Calu3 (cell line): ENCODE measurements around the gene MALRD1. TPM values are rescaled to one million over a fixed set of nuclear protein-coding genes. Genes with fewer than 3 reads are reported as not detected.

Experiments
- BruUV-seq: library from RNA; stranded (reverse); fragments of 400-500 nt; replicated peaks from 2 replicates; lab custom pipeline; 2021; lab: Mats Ljungman, UMichigan
- CTCF ChIA-PET: fragments of 300-600 bp; sonication (Branson Sonifier 250); formaldehyde crosslinking; loops from one replicate; lab custom pipeline; 2022; ENCODE audit warnings: antibody characterized with exemption; lab: Charles Lee
- DNase-seq: peaks from one replicate; pipeline ENCODE4 v3.0.0; 2022
- H3K27ac Mint-ChIP-seq: one replicate; pipeline ENCODE4 v1.8.0; 2022; ENCODE audit warnings: mixed read lengths; ENCODE audit not compliant: unreplicated experiment
- H3K27me3 Mint-ChIP-seq: one replicate; pipeline ENCODE4 v1.8.0; 2022; ENCODE audit warnings: mixed read lengths; ENCODE audit not compliant: unreplicated experiment
- H3K36me3 Mint-ChIP-seq: one replicate; pipeline ENCODE4 v1.8.0; 2022; ENCODE audit warnings: mild to moderate bottlenecking, moderate library complexity, mixed read lengths; ENCODE audit not compliant: insufficient read depth, unreplicated experiment
- H3K4me1 Mint-ChIP-seq: one replicate; pipeline ENCODE4 v1.8.0; 2022; ENCODE audit warnings: mild to moderate bottlenecking, low read depth, mixed read lengths; ENCODE audit not compliant: unreplicated experiment
- H3K4me3 Mint-ChIP-seq: one replicate; pipeline ENCODE4 v1.8.0; 2022; ENCODE audit warnings: mild to moderate bottlenecking, low read depth, moderate library complexity, mixed read lengths; ENCODE audit not compliant: unreplicated experiment
- H3K9me3 Mint-ChIP-seq: one replicate; pipeline ENCODE4 v1.8.0; 2022; ENCODE audit warnings: low read depth, mixed read lengths; ENCODE audit not compliant: unreplicated experiment
- intact Hi-C: fragments of 100-400 bp; cut with micrococcal nuclease; formaldehyde crosslinking; loops from one replicate; pipeline ENCODE4 v1.10.0; 2022; ENCODE audit not compliant: unreplicated experiment
- total RNA-seq: library from RNA; stranded (reverse); gene quantifications from 2 replicates; pipeline ENCODE4 v1.2.3, GENCODE V29; 2022
- TF ChIP-seq, protein P1 (sequence below): fragments of 200-600 bp; IDR thresholded peaks from one replicate; pipeline ENCODE4 v1.8.0; 2022; ENCODE audit warnings: antibody characterized with exemption; ENCODE audit not compliant: unreplicated experiment

Gene MALRD1
- total RNA-seq, 1 experiment from 2014 or later: not detected

DNA sequence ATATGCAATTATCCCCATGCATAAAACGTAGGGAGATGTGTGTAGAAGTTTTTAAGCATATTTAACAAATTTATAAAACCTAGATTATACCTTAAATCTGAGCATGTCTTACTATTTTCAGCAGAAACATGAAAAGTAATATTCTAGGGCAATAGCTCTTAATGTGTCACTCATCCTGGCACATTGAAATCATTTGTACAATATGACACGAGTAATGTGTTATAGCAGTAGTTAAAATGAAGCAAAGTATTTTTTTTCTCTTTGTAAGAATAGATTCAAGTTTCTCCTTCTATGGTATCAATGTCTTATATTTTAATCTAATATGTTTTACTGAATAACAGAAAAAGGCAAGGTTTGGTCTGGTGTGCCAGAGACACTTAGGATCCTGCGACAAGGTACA, 492.7 kb downstream of the MALRD1 start:
- DNase-seq: no peak
- intact Hi-C loops: no loop called here
- TF ChIP-seq, protein P1, sequence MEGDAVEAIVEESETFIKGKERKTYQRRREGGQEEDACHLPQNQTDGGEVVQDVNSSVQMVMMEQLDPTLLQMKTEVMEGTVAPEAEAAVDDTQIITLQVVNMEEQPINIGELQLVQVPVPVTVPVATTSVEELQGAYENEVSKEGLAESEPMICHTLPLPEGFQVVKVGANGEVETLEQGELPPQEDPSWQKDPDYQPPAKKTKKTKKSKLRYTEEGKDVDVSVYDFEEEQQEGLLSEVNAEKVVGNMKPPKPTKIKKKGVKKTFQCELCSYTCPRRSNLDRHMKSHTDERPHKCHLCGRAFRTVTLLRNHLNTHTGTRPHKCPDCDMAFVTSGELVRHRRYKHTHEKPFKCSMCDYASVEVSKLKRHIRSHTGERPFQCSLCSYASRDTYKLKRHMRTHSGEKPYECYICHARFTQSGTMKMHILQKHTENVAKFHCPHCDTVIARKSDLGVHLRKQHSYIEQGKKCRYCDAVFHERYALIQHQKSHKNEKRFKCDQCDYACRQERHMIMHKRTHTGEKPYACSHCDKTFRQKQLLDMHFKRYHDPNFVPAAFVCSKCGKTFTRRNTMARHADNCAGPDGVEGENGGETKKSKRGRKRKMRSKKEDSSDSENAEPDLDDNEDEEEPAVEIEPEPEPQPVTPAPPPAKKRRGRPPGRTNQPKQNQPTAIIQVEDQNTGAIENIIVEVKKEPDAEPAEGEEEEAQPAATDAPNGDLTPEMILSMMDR: no peak
- no peak overlapping the region for H3K4me3 Mint-ChIP-seq
- peaks cover 7% of the 10 kb centered on the region for H3K9me3 Mint-ChIP-seq
- no peaks in the 10 kb centered on the region for H3K27me3 Mint-ChIP-seq
- no peaks in the 10 kb centered on the region for H3K36me3 Mint-ChIP-seq
- no peaks in the 10 kb centered on the region for H3K4me1 Mint-ChIP-seq
- no peak overlapping the region for H3K27ac Mint-ChIP-seq
- no TSS peak for BruUV-seq
- CTCF ChIA-PET: no interaction called here

DNA sequence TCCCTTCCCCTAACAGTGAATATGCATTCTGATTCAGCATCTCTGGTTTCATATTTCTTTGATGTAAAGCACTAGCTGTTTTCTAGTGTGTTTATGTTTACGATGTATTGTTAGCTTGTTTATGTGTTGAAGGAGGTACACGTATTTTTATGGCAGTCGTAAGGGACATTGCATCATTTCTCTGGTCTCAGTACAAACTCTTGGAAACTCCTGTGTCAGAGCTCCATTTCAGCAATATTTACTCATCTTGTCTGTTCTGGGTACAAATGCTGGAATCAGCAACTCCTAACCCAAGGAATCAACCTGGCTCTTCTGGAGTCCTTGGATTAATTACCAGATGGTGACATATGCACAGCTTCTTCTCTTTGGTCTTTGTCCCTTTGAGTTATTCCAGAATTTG, 497.6 kb downstream of the MALRD1 start:
- intact Hi-C loops: no loop called here
- no peaks in the 10 kb centered on the region for H3K27me3 Mint-ChIP-seq
- H3K4me3 Mint-ChIP-seq: no peak overlapping the region
- H3K9me3 Mint-ChIP-seq: peaks cover 2% of the 10 kb centered on the region
- H3K4me1 Mint-ChIP-seq: no peaks in the 10 kb centered on the region
- no peak overlapping the region for H3K27ac Mint-ChIP-seq
- no peaks in the 10 kb centered on the region for H3K36me3 Mint-ChIP-seq
- TF ChIP-seq, protein P1: no peak
- no TSS peak for BruUV-seq
- CTCF ChIA-PET: no interaction called here
- no peak for DNase-seq

DNA sequence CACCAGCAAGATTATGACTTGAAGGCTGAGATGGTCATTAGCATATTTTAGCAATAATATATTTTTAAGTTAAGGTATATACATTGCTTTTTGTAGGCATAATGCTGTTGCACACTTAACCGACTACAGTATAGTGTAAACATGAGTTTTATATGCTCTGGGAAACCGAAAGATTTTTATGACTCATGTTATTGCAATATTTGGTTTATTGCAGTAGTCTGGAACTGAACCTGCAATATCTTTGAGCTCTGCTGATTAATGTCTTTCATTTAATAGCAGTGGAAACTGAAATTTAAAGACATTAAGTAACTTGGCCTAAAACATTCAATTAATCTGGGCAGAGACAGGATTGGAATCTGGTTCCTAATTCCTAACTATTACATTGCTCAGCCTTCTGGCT, 500.9 kb downstream of the MALRD1 start:
- H3K9me3 Mint-ChIP-seq: peaks cover 2% of the 10 kb centered on the region
- TF ChIP-seq, protein P1: no peak
- no peaks in the 10 kb centered on the region for H3K4me1 Mint-ChIP-seq
- H3K27ac Mint-ChIP-seq: no peak overlapping the region
- no peak for DNase-seq
- CTCF ChIA-PET: no interaction called here
- H3K4me3 Mint-ChIP-seq: no peak overlapping the region
- H3K27me3 Mint-ChIP-seq: no peaks in the 10 kb centered on the region
- no peaks in the 10 kb centered on the region for H3K36me3 Mint-ChIP-seq
- no TSS peak for BruUV-seq
- intact Hi-C loops: no loop called here

DNA sequence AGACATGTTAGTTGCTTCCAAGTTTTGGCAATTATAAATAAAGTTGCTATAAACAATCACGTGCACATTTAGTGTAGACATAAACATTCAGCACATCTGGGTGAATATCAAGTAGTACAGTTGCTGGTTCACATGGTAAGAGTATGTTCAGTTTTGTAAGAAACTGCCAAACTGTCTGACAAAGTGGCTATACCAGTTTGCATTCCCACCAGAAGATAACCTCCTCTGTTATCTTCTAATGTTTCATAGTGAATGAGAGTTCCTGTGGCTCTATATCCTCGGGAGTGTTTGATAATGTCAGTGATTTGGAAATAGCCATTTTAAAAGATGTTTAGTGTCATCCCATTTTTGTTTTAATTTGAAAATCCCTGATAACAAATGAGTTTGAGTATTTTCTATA, 508.1 kb downstream of the MALRD1 start:
- TF ChIP-seq, protein P1: no peak
- H3K9me3 Mint-ChIP-seq: peaks cover 2% of the 10 kb centered on the region

More for the DNA sequence above, 508.1 kb downstream of the MALRD1 start:
- BruUV-seq: no TSS peak
- H3K4me1 Mint-ChIP-seq: no peaks in the 10 kb centered on the region
- no peak for DNase-seq
- intact Hi-C loops: no loop called here
- H3K27ac Mint-ChIP-seq: no peak overlapping the region
- no peak overlapping the region for H3K4me3 Mint-ChIP-seq
- no peaks in the 10 kb centered on the region for H3K36me3 Mint-ChIP-seq
- CTCF ChIA-PET: no interaction called here
- no peaks in the 10 kb centered on the region for H3K27me3 Mint-ChIP-seq
